Mucosa of gallbladder (tissue), 1 donor: ENCODE results near the gene IDH2. TPM values are rescaled to one million over a fixed set of nuclear protein-coding genes. Genes with fewer than 3 reads are reported as not detected.
"Not testable (repeated sequence)": the region's sequence is repeated elsewhere in the genome, so short reads cannot be mapped to it uniquely, and the experiment has no call there.

Experiments
- DNase-seq: peaks from one replicate; pipeline ENCODE4 v3.0.0-alpha.2; 2020; ENCODE audit warnings: low spot score
- total RNA-seq: library from RNA; stranded (reverse); gene quantifications from one replicate; pipeline ENCODE4 v1.2.1, GENCODE V29; 2021
- donor health status: DM: no; HTN: no; CAD: no.

The IDH2 gene
- total RNA-seq, 1 donor from 2014 or later: 73.2 TPM

DNA sequence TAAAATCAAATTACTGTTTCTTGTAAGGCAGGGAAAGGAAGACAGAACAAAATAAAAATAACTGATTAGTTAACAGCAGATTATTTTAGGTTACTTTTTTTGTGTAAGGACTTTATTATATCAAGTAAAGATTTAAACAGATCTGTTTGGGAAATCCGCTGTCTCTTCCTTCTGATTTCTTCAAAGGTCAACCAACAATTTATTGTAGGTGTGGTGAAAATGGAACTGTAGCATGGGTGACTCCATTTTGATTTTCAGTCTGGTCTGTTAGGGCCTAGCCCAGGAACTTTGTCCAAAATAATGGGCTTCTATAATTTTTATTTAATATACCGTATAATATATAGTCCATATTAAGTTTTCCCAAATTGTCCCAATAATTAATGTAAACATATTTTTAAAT, 13.5 kb upstream of the IDH2 start:
- DNase-seq: no peak

DNA sequence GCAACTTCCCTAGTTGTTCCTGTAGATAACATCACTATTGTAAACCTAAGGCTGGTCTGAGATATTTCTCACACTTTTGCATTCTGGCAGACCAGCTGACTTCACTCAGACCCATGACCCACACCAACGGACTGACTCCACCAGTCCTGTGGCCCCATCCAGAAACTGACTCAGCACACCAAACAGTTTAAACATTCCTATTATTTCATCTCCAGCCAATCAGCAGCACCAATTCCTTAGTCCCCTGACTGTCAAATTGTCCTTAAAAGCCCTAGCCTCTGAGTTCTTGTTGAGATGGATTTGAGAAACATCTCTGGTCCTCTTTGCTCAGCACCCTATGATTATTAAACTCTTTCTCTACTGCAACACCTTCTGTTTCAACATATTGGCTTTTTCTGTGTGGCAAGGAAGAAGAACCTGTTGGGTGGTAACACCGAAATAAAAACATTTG, 12.2 kb upstream of the IDH2 start:
- DNase-seq: no peak

DNA sequence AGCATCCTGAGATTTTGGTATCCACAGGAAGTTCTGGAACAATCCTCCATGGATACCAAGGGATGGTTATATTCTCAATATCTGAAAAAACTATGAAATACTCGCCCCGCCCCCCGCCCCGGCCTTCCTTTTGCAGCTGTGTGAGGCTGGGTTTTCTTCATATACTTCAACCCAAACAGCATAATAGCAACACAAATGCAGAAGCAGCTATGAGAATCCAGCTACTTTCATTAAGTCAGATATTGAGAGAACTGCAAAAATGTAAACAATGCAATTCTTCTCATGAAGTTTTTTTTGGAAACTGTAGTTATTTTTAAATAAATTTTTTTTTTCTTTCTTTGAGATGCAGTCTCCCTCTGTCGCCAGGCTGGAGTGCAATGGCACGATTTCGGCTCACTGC, 10.9 kb upstream of the IDH2 start:
- DNase-seq: no peak

DNA sequence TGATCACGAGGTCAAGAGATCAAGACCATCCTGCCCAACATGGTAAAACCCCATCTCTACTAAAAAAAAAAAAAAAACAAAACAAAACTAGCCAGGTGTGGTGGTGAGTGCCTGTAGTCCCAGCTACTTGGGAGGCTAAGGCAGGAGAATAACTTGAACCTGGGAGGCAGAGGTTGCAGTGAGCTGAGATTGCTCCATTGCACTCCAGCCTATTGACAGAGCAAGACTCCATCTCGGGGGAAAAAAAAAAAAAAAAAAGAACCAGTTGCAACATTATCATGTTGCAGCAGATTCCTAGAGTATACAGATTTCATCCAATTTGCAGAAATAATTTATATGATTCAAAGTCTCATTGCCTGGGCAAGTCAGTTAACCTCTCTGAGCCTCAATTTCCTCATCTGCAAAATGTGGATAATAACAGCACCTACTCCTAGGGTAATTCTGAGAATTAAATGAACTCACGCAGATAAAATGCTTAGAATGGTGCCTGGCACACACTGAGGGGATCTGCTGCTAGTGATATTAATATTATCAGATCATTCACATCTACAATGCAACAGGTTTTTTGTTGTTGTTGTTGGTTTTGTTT, 7.0 kb upstream of the IDH2 start:
- not testable (repeated sequence) for DNase-seq

DNA sequence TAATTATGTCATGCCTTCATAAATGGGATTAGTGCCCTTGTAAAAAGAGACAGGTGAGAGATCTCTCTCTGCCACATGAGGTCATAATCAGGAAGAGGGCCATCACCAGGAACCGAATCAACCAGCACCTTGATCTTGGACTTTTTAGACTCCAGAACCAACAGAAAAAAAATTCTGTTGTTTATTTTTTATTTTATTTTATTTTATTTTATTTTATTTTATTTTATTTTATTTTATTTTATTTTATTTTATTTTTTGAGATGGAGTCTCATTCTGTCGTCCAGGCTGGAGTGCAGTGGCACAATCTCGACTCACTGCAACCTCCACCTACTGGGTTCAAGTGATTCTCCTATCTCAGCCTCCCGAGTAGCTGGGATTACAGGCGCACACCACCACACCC, 5.8 kb upstream of the IDH2 start:
- DNase-seq: not testable (repeated sequence)

DNA sequence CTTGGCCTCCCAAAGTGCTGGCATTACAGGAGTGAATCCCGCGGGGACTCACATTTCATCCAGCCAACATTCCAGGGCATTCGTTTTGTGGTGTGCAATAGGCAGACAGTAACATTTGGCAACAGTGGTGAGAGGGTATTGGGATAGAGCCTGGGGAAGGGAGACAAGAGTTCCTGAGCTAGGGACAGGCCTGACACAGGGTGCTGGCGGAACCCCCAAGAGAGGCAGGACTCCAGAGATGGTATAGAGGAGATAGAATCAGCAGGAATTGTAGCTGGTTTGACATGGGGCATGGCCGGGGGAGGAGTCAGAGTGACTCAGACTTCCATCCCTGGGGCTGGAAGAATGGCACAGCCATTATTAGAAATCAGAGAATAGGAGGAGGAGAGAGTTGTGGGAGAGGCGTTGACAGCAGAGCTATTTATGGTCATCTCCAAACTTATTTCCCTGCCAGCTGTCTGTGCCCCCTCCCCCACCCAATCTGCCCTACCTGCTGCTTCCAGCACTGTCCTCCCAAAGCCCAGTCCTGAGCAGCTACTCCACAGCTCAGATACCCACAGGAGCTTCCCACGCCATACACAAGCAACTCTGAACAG, 4.4 kb upstream of the IDH2 start:
- DNase-seq: no peak

DNA sequence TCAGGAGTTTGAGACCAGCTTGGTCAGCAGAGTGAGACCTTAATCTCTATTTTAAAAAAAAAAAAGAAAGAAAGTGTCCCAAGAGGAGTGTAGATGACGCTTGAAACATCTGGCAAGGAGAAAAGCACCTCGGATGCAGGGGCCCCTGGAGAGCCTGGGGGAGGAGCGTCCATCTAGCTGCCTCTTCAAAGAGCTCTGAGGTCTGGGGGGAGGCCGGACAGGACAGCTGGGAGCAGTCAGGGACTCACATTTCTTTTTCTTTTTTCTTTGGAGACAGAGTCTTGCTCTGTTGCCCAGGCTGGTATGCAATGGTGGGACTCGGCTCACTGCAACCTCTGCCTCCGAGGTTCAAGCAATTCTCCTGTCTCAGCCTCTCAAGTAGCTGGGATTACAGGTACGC, 3.3 kb upstream of the IDH2 start:
- no peak for DNase-seq

DNA sequence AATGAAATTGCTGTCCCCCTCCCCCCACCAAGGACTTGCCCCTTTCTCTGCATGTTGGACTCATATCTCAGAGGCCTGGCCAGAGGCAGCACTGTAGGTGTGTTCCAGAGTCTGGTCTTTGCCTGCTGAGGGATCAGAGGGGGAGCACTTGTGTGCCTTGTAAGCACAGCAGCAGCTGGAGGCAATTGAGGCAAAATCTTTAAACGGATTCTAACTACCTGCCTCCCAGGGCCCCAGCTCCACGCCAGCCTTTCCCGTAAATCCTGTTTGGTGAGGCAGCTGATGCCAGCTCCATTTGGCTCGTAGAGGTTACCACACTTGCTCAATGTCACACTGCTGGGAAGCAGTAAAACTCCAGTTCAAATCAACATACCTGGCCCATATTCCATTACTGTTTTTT, 2.3 kb upstream of the IDH2 start:
- DNase-seq: peak; percentile 35

DNA sequence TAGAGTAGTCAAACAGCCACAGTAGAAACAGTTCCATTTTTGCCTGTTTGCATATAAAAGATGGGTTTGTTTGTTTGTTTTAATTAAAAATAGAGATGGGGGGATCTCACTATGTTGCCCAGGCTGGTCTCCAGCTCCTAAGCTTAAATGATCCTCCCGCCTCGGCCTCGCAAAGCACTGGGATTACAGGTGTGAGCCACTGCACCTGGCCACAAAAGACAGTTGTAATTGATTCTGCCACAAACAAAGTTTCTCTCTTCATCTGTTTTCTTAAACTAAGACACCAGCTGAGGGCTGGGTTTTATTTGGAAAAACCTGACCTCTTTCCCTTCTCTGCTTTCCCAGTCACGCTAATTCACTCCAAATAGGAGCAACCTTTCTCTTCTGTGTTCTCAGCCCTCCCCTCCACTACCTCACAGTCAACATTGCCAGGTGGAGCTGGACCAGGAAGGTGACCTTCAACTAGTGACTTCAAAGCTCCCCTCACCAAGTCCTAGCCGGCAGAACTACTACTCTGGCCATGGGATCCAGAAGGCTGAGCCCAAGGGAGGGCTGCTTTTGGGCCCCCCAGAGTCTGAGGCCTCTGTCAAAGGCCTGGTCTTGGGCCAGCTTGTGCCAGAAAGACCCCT, 1.5 kb upstream of the IDH2 start:
- no peak for DNase-seq

DNA sequence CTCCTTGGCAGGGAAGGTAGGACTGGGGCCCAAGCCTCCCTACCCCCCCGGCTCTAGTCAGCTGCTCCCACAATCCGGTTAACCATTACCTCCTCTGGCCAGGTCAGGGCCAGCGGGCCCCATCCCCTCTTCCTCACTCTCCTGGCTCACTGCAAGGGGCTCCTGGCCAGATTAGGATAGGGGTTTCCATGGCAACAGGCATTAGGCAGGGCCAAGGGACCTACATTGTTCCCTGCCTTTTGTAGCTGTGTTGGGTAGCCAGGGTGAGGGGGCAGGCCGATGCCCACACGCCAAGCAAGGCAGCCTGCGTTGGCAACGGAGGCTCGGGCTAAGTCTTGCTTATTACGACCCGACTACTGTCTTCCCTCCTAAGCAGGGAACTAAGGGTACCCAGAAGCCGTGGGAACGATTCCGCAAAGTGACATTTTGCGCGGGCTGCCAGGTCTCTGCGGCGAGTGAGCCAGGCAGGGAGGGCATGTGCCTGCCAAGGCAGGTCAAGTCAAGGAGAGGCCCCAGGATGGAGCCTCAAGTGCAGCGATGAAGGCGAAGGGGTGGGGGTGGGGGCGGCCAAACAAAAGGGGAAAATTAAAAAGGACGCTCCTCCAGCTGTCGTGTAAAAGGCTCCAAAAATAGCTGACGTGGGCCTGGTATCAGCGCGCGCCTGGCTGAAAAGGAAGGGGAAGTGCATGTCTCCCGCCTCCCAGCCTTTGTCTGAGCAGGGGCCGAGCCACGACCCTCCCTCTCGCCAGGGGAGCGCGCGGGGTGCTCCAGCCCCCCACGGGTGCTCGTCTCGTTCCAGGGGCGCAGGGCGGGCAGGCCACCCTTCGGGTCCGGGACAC, 919 bp downstream of the IDH2 start:
- DNase-seq: no peak

DNA sequence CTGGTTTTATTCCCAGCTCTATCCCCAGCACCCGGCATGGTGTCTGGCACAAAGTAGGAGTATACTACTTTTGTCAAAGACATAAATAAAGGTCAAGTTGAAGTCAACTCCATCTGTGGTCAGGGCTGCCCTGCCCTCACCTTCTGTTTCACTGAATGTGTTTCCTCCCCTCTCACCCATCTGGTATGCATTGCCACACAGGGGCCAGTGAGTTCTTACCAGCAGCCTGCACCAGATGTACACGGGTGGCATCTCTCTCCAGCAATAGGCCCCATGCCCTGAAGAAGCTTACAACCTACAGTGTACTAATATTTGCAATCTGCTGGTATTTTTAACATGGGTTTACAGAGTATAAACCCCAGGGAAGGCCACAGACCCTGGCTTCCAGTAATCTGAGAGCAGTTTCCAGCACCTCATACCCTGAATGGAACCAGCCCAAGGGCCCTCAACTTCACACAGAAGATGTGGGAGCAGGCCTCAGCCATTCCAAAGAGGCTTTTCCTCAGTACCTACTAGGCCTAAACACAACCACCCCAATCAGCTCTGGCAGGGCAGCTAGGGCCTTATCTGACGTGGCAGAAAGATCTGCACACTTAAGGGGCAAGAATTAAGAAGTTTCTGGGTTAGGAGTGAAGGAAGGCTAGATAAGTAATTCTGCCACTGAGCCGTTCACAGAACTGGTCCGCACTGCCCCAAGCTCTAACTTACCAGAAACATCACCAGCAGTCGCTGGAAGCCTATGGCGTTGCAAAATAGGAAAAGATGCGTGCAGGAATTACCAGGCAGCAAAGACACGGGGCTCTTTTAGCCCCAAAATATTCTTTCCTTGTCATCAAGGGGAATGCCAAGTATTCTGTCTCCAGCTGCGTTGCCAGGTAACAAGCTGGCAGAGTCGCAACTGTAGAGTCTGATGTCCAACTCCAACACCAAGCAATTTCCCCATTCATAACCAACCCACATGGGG, 2.1 kb downstream of the IDH2 start:
- peak; percentile 61 for DNase-seq

DNA sequence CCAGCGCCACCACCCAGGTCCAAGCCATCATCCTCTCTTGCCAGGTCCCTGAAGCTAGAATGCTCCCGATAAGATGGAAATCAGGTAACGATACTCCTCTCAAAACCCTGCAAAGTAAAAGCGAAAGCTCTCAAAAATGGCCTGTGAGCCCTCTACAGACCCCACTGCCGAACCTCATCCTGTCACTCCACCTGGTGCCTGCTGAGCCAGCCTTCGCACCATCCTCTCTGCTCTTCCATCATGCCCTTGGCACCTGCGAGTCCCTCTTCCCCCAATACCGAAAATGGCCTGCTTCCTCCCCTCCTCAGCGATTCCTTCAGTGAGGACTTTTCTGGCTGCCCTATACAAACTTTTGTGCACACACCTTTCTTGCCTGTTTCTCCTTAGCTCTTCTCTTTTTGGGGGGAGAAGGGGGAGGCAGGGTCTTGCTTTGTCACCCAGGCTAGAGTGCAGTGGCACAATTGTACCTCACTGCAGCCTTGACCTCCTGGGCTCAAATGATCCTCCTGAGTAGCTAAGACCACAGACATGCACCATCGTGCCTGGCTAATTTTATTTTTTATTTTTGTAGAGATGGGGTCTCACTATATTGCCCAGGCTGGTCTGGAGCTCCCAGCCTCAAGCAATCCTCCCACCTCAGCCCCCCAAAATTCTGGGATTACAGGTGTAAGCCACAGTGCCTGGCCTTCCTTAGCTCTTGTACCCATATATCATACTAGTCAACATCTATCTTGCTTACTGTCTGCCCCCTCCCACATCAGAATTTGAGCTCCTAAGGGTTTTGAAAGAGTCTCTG, 3.0 kb downstream of the IDH2 start:
- no peak for DNase-seq

DNA sequence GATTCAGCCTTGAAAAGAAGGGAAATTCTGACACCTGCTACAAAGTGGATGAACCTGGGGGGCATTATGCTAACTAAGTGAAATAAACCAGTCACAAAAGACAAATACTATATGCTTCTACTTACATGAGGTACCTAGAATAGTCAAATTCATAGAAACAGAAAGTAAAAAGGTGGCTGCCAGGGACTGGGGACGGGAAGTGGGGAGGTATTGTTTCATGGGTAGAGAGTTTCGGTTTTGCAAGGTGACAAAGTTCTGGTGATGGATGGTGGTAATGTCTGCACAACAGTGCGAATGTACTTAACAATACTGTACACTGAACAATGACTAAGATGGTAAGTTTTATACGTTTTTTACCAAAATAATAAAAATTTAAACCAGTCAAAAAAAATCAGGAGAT, 4.8 kb downstream of the IDH2 start:
- no peak for DNase-seq

DNA sequence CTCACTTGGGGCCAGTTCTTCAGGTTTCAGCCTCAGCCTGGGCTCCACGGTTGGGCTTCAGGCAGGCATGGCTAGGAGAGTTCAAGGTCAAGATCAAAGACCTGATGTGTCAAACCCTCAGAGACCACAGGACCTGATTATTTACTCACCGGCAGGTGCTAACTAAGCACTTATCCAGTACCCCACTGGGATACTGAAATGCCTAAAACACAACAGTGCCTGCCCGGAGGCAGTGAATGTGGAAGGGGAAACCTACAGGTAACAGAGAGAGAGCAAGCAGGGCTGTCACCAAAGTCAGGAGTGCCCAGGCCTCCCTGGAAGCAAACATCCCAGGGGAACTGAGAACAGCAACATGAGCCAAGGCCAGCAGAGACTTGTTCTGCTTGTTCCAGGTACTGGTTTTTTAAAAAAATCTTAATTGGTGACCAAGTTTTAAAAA, 6.7 kb downstream of the IDH2 start:
- DNase-seq: no peak

DNA sequence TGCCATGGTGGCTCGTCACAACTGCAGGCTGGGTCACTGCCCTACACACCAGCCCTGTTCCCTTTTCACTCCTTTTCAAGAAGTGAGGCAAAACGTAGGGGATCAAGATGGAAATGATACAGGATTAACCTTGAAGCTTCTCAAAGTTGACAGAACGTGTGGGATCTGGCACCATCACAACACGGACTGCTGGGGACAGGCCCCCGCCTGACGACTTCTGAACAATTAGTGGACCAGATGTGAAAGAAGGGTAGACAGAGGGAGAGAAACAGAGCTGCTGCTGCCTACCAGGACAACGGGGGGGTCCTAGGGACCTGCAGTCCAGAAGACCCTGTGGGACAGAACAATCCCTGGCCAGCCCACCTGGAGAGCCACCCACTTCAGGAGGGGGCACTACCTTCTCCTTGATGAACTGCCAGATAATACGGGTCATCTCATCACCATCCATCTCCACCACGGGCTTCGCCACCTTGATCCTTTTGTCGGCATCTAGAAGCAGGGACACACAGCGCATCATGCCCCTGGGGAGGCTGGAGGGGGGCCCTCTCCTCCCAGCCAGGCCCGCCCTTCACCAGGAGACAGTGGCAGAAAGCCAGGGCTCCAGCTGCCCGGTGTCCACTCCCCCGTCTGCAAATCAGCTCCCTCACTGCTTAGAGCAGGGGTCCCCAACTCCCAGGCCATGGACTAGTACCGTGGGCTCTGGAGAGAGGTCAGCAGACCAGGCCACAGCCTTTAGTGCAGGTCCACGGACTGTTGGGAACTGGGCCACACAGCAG, 10.9 kb downstream of the IDH2 start:
- DNase-seq: no peak

DNA sequence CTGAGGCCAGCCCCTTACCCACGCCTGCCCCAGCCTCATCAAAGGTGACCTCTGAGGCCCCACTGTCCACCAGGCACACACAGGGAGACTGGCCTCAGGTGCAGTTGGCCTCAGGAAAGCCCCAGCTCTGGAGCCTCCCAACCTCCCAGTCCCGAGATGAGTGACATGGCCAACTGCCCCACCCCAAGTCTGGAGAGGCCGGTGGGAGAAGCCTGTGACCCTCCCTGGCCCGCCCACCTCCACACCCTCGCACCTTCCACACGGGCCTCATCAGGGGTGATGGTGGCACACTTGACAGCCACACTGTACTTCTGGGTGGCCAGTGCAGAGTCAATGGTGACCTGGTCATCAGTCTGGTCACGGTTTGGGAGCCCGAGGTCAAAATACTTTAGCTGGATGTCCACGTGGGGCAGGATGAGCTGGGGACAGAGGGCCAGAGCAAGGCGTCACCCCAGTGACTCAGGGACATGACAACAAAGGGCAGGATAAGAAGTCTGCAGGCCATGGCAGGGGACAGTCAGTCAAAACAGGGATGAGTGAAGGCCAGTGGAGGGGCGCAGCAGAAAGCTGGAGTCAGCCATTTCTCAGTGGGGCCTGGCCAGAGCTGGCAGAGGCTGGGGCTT, 11.9 kb downstream of the IDH2 start:
- no peak for DNase-seq

DNA sequence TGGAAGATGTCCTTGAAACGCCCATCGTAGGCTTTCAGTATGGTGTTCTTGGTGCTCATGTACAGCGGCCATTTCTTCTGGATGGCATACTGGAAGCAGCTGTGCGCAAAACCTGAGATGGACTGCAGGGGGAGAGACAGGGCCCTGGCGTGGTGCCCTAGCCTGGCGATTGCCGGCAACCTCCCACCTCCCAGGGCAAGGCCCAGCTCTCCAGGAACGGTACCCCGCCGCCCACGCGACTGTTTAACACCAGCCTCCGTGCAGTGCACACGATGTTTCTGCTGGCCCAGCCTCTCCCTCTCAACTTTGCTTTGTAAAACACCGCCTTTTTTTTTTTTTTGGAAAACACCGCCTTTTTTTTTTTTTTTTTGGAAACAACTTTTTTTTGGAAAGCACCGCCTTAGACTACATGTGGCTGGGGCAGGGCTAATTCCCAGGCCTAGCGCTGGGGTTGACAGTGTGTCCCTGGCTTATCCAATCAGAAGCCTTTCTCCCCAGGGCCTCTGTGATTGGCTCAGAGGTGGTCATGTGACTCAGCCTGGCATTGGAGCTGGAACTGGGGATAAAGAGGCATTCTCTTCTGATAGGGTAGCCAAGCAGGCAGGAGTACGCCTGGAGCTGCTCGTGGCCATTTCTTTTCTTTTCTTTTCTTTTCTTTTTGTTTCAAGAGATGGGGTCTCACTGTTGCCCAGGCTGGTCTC, 14.7 kb downstream of the IDH2 start:
- DNase-seq: no peak

DNA sequence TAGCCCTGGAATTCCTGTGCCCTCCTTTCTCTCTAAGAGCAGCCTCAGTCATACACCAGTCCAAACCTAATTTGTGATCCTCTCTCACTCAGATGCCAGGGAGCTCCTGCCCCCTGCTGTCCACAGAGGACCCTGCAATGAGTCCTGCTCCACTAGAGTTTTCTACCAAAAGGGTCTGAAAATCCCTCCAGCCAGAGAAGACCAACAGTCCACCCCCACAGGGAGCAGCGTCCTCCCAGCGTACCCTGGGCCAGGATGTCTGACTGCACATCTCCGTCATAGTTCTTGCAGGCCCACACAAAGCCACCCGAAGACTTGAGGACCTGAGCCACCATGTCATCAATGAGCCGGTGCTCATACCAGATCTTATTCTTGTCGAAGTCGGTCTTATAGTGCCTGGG, 15.4 kb downstream of the IDH2 start:
- DNase-seq: no peak

DNA sequence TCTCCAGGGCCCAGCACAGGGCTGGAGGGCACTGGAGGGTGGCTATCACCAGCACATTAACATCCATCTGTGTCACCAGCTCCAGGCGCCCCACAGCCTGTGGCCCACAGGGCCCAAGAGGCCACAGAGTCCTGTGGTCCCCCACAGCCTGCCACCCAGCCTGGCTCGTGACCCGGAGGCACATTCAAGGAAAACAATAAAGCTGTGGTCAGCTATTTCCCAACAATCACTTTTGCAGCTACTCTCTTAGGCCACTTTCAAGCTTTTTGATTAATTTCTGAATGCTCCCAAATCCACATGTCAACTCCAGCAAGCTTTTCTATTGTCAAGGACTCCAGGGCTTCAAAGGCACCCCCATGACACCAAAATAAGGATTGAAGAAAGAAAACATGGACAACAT, 16.7 kb downstream of the IDH2 start:
- DNase-seq: no peak
